Measurements from ENCODE around the gene CITED2.

Gene CITED2

DNA sequence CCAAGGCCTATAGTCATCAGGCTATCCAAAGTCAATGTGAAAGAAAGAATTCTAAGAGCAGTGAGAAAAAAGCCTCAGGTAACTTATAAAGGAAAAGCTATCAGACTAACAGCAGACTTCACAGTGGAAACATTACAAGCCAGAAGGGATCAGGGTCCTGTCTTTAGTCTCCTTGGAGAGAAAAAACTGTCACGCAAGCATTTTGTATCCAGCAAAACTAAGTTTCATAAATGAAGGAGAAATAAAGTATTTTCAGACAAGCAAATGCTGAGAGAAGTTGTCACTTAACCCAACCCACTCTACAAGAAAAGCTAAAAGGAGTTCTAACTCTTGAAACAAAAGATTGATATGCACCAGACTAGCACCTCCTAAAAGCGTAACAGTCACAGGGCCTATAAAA is 28.1 kb downstream of the CITED2 start:
- no peak for DNase-seq (ENCODE audit: low spot score)
- TF ChIP-seq CTCF (IDR thresholded peaks at IDR 0.05; ENCODE audit: extremely low read depth, insufficient read depth, missing control alignments) = no peak
- in situ Hi-C loops (cut with MboI; ENCODE audit: low pct_unique_long_range_greater_than_20kb, low sequenced_read_pairs, unreplicated experiment) = no loop called here

DNA sequence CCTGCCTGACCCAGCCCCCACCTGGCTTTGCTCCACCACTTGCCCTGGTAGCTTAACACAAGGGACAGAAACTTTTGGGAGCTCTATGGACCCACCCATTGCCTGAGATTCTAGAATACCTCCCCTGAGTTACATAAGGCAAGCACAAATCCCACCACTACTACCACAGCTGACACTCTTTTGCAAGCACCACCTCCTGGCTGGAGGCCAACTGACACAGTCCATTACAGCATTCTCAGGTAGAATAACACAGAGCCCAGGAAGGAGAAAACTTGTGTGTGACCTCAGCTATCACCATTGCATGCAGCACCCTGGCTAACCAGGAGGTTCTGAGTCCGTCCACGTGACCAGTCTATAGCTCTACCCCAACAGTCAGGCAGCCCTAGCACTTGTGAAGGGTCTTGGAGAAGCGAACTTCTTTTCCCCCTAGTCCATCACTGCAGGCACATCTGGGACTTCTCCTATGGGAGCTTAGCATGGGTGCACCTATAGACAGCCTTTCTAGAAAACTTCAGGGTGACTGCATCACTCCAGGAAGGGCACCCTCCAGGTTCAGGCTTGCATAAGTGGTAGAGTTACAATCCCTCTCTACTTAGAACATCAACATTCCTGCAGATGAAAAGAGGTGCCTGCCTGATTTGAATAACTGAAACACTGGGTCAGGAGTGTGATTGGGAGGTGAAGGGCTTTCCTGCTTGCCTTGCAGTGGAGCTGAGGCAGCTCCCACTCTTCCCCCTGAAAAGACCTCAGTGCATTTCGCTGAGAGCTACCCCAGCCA is 30.1 kb downstream of the CITED2 start:
- in situ Hi-C loops (cut with MboI; ENCODE audit: low pct_unique_long_range_greater_than_20kb, low sequenced_read_pairs, unreplicated experiment) = no loop called here
- DNase-seq (ENCODE audit: low spot score) = no peak
- TF ChIP-seq CTCF (IDR thresholded peaks at IDR 0.05; ENCODE audit: extremely low read depth, insufficient read depth, missing control alignments) = no peak

- DNase-seq (ENCODE audit: low spot score) = no peak
- in situ Hi-C loops (cut with MboI; ENCODE audit: low pct_unique_long_range_greater_than_20kb, low sequenced_read_pairs, unreplicated experiment) = no loop called here
- TF ChIP-seq CTCF (IDR thresholded peaks at IDR 0.05; ENCODE audit: extremely low read depth, insufficient read depth, missing control alignments) = no peak
Observed at GRCh38 chr6:139343052-139343750, 31.2 kb downstream of the CITED2 start.

DNA sequence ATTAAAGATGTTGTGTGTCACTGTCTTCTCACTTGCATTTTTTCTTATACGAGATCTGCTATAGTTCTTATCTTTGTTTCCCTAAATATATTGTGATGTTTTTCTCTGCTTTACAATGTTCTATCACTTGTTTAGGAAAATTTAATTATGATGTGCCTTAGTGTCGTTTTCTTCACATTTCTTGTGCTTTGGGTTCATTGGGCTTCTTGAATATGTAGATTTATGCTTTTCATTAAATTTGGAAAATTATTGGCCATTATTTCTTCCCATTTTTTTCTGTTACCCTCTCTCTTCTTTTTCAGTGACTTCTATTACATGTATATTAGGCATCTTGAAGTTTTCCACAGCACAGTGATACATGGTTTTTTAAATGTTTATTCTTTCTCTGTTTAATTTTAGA is 33.4 kb downstream of the CITED2 start:
- no peak for TF ChIP-seq CTCF (IDR thresholded peaks at IDR 0.05; ENCODE audit: extremely low read depth, insufficient read depth, missing control alignments)
- in situ Hi-C loops (cut with MboI; ENCODE audit: low pct_unique_long_range_greater_than_20kb, low sequenced_read_pairs, unreplicated experiment) = no loop called here
- no peak for DNase-seq (ENCODE audit: low spot score)

DNA sequence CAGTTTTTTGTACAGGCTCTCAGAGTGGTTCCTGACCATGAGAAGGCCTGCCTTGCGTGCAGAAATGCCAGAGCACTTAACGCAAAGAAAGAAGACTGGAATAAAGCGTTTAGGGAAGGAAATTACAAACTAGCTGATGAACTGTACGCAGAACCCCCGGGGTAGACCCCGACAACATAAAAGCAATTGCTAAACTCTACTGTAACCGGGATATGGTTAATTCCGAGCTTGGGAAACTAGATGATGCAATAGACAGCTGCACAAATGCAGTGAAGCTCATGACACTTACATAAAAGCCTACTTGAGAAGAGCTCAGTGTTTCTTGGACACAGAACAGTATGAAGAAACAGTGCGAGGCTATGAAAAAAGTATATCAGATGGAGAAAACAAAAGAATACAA is 35.7 kb downstream of the CITED2 start:
- no peak for DNase-seq (ENCODE audit: low spot score)
- no peak for TF ChIP-seq CTCF (IDR thresholded peaks at IDR 0.05; ENCODE audit: extremely low read depth, insufficient read depth, missing control alignments)
- in situ Hi-C loops (cut with MboI; ENCODE audit: low pct_unique_long_range_greater_than_20kb, low sequenced_read_pairs, unreplicated experiment) = no loop called here

DNA sequence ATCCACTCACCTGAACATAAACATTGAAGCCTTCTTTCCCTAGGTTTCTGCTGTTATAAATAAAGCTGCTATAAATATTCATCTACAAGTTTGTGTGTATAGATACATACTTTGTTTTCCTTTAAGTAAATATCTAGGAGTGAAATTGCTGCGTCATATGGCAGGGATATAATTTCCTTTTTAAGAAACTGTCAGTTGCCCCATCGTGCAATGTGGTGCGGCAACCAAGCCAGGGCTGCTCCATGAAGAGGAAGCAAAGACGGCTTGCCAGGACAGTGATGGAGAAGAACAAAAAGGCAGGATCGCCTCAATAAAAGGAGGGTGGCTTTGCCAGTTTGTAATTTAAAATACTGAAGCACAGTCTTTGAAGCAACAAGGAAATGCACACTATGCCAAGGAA is 36.6 kb downstream of the CITED2 start:
- in situ Hi-C loops (cut with MboI; ENCODE audit: low pct_unique_long_range_greater_than_20kb, low sequenced_read_pairs, unreplicated experiment) = no loop called here
- no peak for TF ChIP-seq CTCF (IDR thresholded peaks at IDR 0.05; ENCODE audit: extremely low read depth, insufficient read depth, missing control alignments)
- no peak for DNase-seq (ENCODE audit: low spot score)
